Measurements from ENCODE around the gene LRCH4. TPM values are rescaled to one million over a fixed set of nuclear protein-coding genes. Genes with fewer than 3 reads are reported as not detected.

The LRCH4 gene
- total RNA-seq, 6 experiments from 2014 or later = 34.7 to 40.6 (median 38.5) TPM

DNA sequence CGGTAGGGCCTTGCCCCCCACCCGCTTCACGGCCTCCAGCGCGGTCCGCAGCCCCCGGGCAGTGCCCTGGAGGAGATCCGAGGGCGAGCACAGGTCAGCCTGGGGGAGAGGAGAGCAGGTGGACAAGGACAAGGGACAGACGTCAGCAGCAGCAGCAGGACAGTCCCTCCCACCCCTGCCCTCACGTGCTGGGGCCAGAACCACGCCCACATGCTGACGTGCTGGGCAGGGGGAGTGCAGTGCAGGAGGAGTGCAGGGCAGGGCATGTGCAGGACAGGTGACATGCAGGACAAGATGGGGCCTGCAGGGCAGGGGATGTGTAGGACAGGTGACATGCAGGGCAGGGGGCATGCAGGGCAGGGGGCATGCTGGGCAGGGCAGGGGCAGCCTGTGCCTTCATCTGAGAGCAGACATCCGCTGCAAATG, 10.7 kb downstream of the LRCH4 start:
- TF ChIP-seq, protein P1, sequence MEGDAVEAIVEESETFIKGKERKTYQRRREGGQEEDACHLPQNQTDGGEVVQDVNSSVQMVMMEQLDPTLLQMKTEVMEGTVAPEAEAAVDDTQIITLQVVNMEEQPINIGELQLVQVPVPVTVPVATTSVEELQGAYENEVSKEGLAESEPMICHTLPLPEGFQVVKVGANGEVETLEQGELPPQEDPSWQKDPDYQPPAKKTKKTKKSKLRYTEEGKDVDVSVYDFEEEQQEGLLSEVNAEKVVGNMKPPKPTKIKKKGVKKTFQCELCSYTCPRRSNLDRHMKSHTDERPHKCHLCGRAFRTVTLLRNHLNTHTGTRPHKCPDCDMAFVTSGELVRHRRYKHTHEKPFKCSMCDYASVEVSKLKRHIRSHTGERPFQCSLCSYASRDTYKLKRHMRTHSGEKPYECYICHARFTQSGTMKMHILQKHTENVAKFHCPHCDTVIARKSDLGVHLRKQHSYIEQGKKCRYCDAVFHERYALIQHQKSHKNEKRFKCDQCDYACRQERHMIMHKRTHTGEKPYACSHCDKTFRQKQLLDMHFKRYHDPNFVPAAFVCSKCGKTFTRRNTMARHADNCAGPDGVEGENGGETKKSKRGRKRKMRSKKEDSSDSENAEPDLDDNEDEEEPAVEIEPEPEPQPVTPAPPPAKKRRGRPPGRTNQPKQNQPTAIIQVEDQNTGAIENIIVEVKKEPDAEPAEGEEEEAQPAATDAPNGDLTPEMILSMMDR (IDR thresholded peaks at IDR 0.05) = no peak
- Mint-ChIP-seq H3K27ac (no peak overlapping the region), H3K27me3 (ENCODE audit: insufficient read depth) (peaks cover 13% of the 10 kb centered on the region; the same call in 1 of the 2 replicates), H3K9me3 (no peaks in the 10 kb centered on the region), H3K4me3 (no peak overlapping the region), H3K36me3 (ENCODE audit: low read depth) (peaks cover 4% of the 10 kb centered on the region; the same call in 1 of the 2 replicates), H3K4me1 (ENCODE audit: low read depth) (no peaks in the 10 kb centered on the region; the same call in 1 of the 2 replicates)
- no peak for DNase-seq

- H3K27me3 Mint-ChIP-seq (ENCODE audit: insufficient read depth) = peaks cover 15% of the 10 kb centered on the region
- peaks cover 2% of the 10 kb centered on the region; the same call in 1 of the 2 replicates for H3K36me3 Mint-ChIP-seq (ENCODE audit: low read depth)
- TF ChIP-seq, protein P1 (IDR thresholded peaks at IDR 0.05) = no peak
- DNase-seq = no peak
- no peak overlapping the region for H3K27ac Mint-ChIP-seq
- H3K4me1 Mint-ChIP-seq (ENCODE audit: low read depth) = no peaks in the 10 kb centered on the region; the same call in 1 of the 2 replicates
- no peaks in the 10 kb centered on the region for H3K9me3 Mint-ChIP-seq
- no peak overlapping the region for H3K4me3 Mint-ChIP-seq
These were observed 11.3 kb downstream of the LRCH4 start for GRCh38 chr7:100574362-100575205.

DNA sequence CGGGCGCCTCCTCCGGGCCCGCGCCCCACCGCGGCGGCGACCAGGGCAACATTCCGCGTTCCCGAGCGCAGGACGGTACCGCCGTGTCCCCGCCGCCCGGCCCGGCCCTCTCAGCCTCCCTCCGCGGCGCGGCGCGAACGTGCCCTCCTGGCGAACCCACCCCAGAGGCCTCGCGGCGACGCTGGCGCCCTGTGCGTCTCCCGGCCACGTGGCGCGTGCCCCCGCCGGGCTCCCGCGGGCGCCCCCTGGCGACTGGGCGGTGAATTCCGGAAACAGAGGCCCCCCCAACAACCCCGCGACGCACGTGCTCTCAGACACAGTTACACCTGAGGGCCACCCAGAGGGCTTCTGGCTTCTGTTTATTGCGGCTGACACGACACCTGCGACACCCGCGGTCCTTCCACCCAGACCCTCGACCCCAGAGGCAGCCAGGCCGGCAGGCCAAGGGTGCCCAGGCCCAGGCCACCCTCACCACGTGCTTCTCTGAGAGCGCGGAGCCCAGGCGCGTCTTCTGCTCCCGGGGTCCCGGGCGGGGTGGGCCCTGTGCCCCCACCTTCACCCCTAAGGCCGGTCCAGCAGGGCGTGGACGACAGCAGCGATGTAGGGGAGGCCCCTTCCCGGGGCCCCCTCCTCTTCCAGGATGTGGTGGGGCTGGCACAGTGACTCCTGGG, 12.1 kb downstream of the LRCH4 start, which contains the start of gene SAP25:
Gene SAP25, minus strand, starts transcription at position 210 of the 671 bp plus-strand sequence. Its CDS starts 158 bp downstream, at position 52.
- Mint-ChIP-seq H3K27ac (no peak within 1 kb of the TSS), H3K4me1 (ENCODE audit: low read depth) (no peaks in the 10 kb centered on the region; the same call in 1 of the 2 replicates), H3K9me3 (no peaks in the 10 kb centered on the region), H3K4me3 (no peak within 1 kb of the TSS), H3K36me3 (ENCODE audit: low read depth) (no peaks in the 10 kb centered on the region), H3K27me3 (ENCODE audit: insufficient read depth) (peaks cover 19% of the 10 kb centered on the region)
- DNase-seq = no peak
- TF ChIP-seq, protein P1 (IDR thresholded peaks at IDR 0.05) = no peak

- Mint-ChIP-seq H3K9me3 (no peaks in the 10 kb centered on the region), H3K36me3 (ENCODE audit: low read depth) (no peaks in the 10 kb centered on the region), H3K4me3 (no peak overlapping the region), H3K27ac (no peak overlapping the region), H3K27me3 (ENCODE audit: insufficient read depth) (peaks cover 19% of the 10 kb centered on the region), H3K4me1 (ENCODE audit: low read depth) (no peaks in the 10 kb centered on the region; the same call in 1 of the 2 replicates)
- DNase-seq = no peak
- TF ChIP-seq, protein P1 (IDR thresholded peaks at IDR 0.05) = no peak
These were observed 12.8 kb downstream of the LRCH4 start for GRCh38 chr7:100572949-100573675.

DNA sequence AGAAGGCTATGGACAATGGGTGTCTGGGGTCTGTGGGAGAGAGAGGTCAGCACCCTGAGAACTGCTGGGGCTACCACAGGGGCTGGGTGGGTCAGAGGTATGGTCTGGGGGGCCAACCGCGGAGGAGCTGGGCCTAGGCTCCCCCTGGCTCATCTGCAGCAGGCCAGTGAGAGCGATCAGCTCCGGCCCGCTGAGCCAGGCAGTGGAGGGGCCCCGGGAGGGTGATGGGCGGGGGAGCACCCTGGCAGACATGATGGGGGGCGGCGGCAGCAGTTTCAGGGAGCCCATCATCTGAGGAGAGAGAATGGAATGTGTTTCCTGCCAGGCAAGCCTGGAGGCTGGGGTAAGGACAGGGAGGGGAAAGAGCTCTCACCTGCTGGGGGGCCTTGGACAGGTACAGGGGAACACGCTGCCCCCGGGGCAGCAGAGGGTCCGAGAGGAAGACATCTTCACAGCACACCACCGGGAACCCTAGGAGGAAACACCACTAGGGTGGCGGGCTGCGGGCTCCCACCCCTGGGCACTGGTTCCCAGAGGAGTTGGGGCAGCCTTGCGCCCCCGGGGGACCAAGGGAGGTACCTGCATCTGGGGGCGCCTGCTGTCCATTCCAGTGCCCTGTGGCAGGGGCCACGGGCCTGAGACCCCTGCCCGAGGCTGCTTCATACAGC, 13.5 kb downstream of the LRCH4 start:
- no peak overlapping the region for H3K27ac Mint-ChIP-seq
- TF ChIP-seq, protein P1 (IDR thresholded peaks at IDR 0.05) = no peak
- peaks cover 6% of the 10 kb centered on the region; the same call in 1 of the 2 replicates for H3K4me1 Mint-ChIP-seq (ENCODE audit: low read depth)
- H3K4me3 Mint-ChIP-seq = no peak overlapping the region; the same call in 1 of the 2 replicates
- no peaks in the 10 kb centered on the region for H3K36me3 Mint-ChIP-seq (ENCODE audit: low read depth)
- no peak for DNase-seq
- H3K27me3 Mint-ChIP-seq (ENCODE audit: insufficient read depth) = peaks cover 19% of the 10 kb centered on the region
- no peaks in the 10 kb centered on the region for H3K9me3 Mint-ChIP-seq

Data from HFFc6 (cell line).